H1 (cell line): Measurements from ENCODE around the gene IPO13.

Experiments used
- BCL11A ChIP-seq, 2 experiments: IDR thresholded peaks; one replicate each; pipeline ENCODE4 v1.6.1; 2011; ENCODE audit warnings: low read depth in 2 of 2, low read length in 2 of 2, mild to moderate bottlenecking in 2 of 2
- CBX8 ChIP-seq: fragments of 300-800, 300-1000 bp; sonication (generic); IDR thresholded peaks from 2 replicates; pipeline ENCODE4 v1.7.1; 2016; ENCODE audit warnings: low read depth, low read length, borderline replicate concordance
- GTF2F1 ChIP-seq: IDR thresholded peaks from 2 replicates; pipeline ENCODE4 v1.6.1; 2012; ENCODE audit warnings: low read depth, low read length, improper control_type of control experiment, borderline replicate concordance
- PHF8 ChIP-seq: fragments of 200-600 bp; sonication (generic); conservative IDR thresholded peaks from 2 replicates; pipeline ENCODE4 v1.7.1; 2012; ENCODE audit warnings: low read depth, mild to moderate bottlenecking, inconsistent platforms, low read length, moderate library complexity
- POLR2AphosphoS5 ChIP-seq: IDR thresholded peaks from 2 replicates; pipeline ENCODE4 v1.6.1; 2011; ENCODE audit warnings: low read depth, low read length
- RAD21 ChIP-seq, 2 experiments: IDR thresholded peaks in 1 of 2; conservative IDR thresholded peaks in 1 of 2; 2 replicates each; pipeline ENCODE4 v1.6.1; 2011; ENCODE audit warnings: low read depth in 2 of 2, low read length in 2 of 2, improper control_type of control experiment in 1 of 2, inconsistent platforms in 1 of 2, mild to moderate bottlenecking in 1 of 2, moderate library complexity in 1 of 2
- SP1 ChIP-seq: IDR thresholded peaks from 2 replicates; pipeline ENCODE4 v1.6.1; 2011; ENCODE audit warnings: low read depth, low read length
- TF ChIP-seq, protein P1 (sequence below): IDR thresholded peaks from 2 replicates; pipeline ENCODE4 v1.6.1; 2011; ENCODE audit warnings: low read length, improper control_type of control experiment
- TF ChIP-seq, protein P2 (sequence below), 3 experiments: IDR thresholded peaks; 1 replicate in 2 of 3; 2 replicates in 1 of 3; pipeline versions ENCODE4 v1.5.1 to v1.6.1; 2011; ENCODE audit warnings: low read length in 3 of 3, mild to moderate bottlenecking in 3 of 3, inconsistent platforms in 2 of 3, low read depth in 1 of 3, moderate library complexity in 1 of 3; ENCODE audit not compliant: insufficient read depth in 1 of 3; ENCODE audit errors: control extremely low read depth in 1 of 3
- TF ChIP-seq, protein P3 (sequence below): IDR thresholded peaks from 2 replicates; pipeline ENCODE4 v1.6.1; 2012; ENCODE audit warnings: low read length, inconsistent platforms

DNA sequence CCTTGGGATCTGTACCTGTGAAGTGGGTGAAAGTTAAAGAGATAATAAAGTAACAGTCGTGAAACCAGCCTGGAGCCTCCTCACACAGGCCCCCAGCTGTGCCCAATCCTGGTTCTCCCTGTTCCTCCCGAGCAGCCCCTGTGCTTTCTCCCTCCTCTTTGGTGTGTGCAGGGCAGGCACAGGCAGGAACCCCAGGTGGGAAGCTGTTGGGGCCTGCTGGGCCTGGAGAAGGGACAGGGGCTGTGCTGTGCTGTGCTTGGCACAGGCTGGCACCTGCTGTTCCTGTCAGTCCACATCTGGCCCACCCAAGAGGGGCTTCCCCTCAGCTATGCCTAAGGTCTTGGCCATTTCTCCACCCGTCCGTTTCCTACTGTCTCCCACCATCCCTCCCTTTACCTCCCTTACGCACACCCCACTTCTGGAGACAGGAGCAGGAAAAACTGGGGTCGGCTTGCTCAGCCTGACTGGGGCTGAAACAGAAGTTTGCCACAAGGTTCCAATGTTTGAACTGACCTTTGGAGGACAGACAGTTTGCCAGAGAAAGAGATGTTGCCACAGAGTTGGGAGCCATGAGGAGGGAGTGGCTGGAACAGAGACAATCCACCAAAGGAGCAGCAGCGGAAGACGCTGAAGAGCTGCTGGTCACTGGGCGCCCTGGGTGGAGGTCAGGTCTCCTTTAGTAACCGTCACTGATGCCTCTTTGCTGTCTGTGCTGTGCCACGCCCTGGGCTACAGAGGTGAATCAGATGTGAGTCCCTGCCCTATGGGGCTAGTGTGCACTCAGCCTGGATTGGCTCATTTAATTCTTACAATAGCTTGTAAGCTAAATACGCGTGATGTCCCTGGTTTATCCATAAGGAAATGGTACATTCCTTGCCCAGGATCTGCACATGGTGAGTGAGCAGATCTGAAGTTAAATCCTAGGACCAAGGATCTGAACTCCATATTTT lies 31.9 kb upstream of the IPO13 start:
- TF ChIP-seq POLR2AphosphoS5 (no peak), BCL11A (IDR thresholded peaks at IDR 0.05; ENCODE audit: low read depth in 2 of 2, low read length in 2 of 2) (no peak), PHF8 (no peak), GTF2F1 (no peak), CBX8 (no peak), SP1 (no peak), RAD21 (IDR thresholded peaks at IDR 0.05 in 1 of 2, conservative IDR thresholded peaks at IDR 0.05 in 1 of 2; ENCODE audit: low read depth in 2 of 2, low read length in 2 of 2) (no peak)
- TF ChIP-seq, protein P1, sequence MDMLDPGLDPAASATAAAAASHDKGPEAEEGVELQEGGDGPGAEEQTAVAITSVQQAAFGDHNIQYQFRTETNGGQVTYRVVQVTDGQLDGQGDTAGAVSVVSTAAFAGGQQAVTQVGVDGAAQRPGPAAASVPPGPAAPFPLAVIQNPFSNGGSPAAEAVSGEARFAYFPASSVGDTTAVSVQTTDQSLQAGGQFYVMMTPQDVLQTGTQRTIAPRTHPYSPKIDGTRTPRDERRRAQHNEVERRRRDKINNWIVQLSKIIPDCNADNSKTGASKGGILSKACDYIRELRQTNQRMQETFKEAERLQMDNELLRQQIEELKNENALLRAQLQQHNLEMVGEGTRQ = no peak
- TF ChIP-seq, protein P2, sequence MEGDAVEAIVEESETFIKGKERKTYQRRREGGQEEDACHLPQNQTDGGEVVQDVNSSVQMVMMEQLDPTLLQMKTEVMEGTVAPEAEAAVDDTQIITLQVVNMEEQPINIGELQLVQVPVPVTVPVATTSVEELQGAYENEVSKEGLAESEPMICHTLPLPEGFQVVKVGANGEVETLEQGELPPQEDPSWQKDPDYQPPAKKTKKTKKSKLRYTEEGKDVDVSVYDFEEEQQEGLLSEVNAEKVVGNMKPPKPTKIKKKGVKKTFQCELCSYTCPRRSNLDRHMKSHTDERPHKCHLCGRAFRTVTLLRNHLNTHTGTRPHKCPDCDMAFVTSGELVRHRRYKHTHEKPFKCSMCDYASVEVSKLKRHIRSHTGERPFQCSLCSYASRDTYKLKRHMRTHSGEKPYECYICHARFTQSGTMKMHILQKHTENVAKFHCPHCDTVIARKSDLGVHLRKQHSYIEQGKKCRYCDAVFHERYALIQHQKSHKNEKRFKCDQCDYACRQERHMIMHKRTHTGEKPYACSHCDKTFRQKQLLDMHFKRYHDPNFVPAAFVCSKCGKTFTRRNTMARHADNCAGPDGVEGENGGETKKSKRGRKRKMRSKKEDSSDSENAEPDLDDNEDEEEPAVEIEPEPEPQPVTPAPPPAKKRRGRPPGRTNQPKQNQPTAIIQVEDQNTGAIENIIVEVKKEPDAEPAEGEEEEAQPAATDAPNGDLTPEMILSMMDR (IDR thresholded peaks at IDR 0.05; ENCODE audit: control extremely low read depth in 1 of 3, insufficient read depth in 1 of 3, low read depth in 1 of 3, low read length in 3 of 3) = no peak
- TF ChIP-seq, protein P3, sequence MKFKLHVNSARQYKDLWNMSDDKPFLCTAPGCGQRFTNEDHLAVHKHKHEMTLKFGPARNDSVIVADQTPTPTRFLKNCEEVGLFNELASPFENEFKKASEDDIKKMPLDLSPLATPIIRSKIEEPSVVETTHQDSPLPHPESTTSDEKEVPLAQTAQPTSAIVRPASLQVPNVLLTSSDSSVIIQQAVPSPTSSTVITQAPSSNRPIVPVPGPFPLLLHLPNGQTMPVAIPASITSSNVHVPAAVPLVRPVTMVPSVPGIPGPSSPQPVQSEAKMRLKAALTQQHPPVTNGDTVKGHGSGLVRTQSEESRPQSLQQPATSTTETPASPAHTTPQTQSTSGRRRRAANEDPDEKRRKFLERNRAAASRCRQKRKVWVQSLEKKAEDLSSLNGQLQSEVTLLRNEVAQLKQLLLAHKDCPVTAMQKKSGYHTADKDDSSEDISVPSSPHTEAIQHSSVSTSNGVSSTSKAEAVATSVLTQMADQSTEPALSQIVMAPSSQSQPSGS = no peak
